Measurements from ENCODE around the gene CLCN2. TPM values are rescaled to one million over a fixed set of nuclear protein-coding genes. Genes with fewer than 3 reads are reported as not detected.

CLCN2 gene
- 10.8 and 24.9 TPM in 2 replicates for total RNA-seq (ENCODE audit: low replicate concordance)
- long read RNA-seq, partial matches to known transcripts: 0 of 1 reads
- long read RNA-seq, other reads (novel, unspliced or antisense): 1 of 1 reads

GRCh38 chr3:184361532-184361931 lies at the start of gene CLCN2, which contains the start of gene POLR2H:
CLCN2 (minus strand) TSS chr3:184361605; CDS start chr3:184361479, 126 bp downstream.
POLR2H (plus strand) TSS chr3:184361710; CDS start chr3:184363493, 1,783 bp downstream.
- no peak for TF ChIP-seq CTCF (conservative IDR thresholded peaks at IDR 0.05)
- Mint-ChIP-seq H3K9me3 (no peaks in the 10 kb centered on the region), H3K36me3 (peaks cover 18% of the 10 kb centered on the region), H3K4me1 (ENCODE audit: unreplicated experiment) (peaks cover 18% of the 10 kb centered on the region), H3K27ac (peak within 1 kb of the TSS; percentile 99), H3K4me3 (peak within 1 kb of the TSS; percentile 99), H3K27me3 (no peaks in the 10 kb centered on the region)
- peak; percentile 81 for DNase-seq (ENCODE audit: extremely low spot score, unreplicated experiment)

- Mint-ChIP-seq H3K4me3 (no peak overlapping the region), H3K36me3 (no peaks in the 10 kb centered on the region), H3K27me3 (peaks cover 5% of the 10 kb centered on the region), H3K4me1 (ENCODE audit: unreplicated experiment) (no peaks in the 10 kb centered on the region), H3K27ac (no peak overlapping the region), H3K9me3 (peaks cover 5% of the 10 kb centered on the region)
- no peak for TF ChIP-seq CTCF (conservative IDR thresholded peaks at IDR 0.05)
- no peak for DNase-seq (ENCODE audit: extremely low spot score, unreplicated experiment)
Observed at GRCh38 chr3:184409946-184410500, 48.6 kb upstream of the CLCN2 start.

- DNase-seq (ENCODE audit: extremely low spot score, unreplicated experiment): no peak
- Mint-ChIP-seq H3K27me3 (peaks cover 5% of the 10 kb centered on the region), H3K27ac (no peak overlapping the region), H3K4me3 (no peak overlapping the region), H3K9me3 (peaks cover 5% of the 10 kb centered on the region), H3K4me1 (ENCODE audit: unreplicated experiment) (no peaks in the 10 kb centered on the region), H3K36me3 (no peaks in the 10 kb centered on the region)
- TF ChIP-seq CTCF (conservative IDR thresholded peaks at IDR 0.05): no peak
Observed at GRCh38 chr3:184409331-184409926, 48.0 kb upstream of the CLCN2 start.

GRCh38 chr3:184405075-184406030 lies 43.9 kb upstream of the CLCN2 start:
- no peaks in the 10 kb centered on the region for H3K4me1 Mint-ChIP-seq (ENCODE audit: unreplicated experiment)
- peaks cover 19% of the 10 kb centered on the region for H3K27me3 Mint-ChIP-seq
- DNase-seq (ENCODE audit: extremely low spot score, unreplicated experiment): no peak
- no peak overlapping the region for H3K27ac Mint-ChIP-seq
- no peak overlapping the region for H3K4me3 Mint-ChIP-seq
- no peaks in the 10 kb centered on the region for H3K9me3 Mint-ChIP-seq
- no peak for TF ChIP-seq CTCF (conservative IDR thresholded peaks at IDR 0.05)
- no peaks in the 10 kb centered on the region for H3K36me3 Mint-ChIP-seq

GRCh38 chr3:184399410-184399809 lies 38.0 kb upstream of the CLCN2 start:
- TF ChIP-seq CTCF (conservative IDR thresholded peaks at IDR 0.05): no peak
- no peak overlapping the region for H3K4me3 Mint-ChIP-seq
- H3K27me3 Mint-ChIP-seq: peaks cover 20% of the 10 kb centered on the region
- no peak for DNase-seq (ENCODE audit: extremely low spot score, unreplicated experiment)
- no peak overlapping the region for H3K27ac Mint-ChIP-seq
- H3K36me3 Mint-ChIP-seq: no peaks in the 10 kb centered on the region
- no peaks in the 10 kb centered on the region for H3K9me3 Mint-ChIP-seq
- no peaks in the 10 kb centered on the region for H3K4me1 Mint-ChIP-seq (ENCODE audit: unreplicated experiment)

Measured in type B pancreatic cell (in vitro differentiated cells).